T-cell (primary cell): Measurements from ENCODE around the gene ADPRHL1. TPM values are rescaled to one million over a fixed set of nuclear protein-coding genes. Genes with fewer than 3 reads are reported as not detected.

Experiments
- ATAC-seq, 4 experiments: fragments of 200-7000 bp in 3 of 4; fragments of 150-1000 bp in 1 of 4; cut with Tn5 transposase; replicated peaks in 1 of 4; 1 replicate in 3 of 4; 2 replicates in 1 of 4; pipeline ENCODE4 v1.10.0; 2021; ENCODE audit warnings: moderate library complexity in 3 of 4, mild to moderate bottlenecking in 2 of 4, moderate number of reproducible peaks in 1 of 4
- CTCF ChIA-PET, 2 donors: fragments of 300-600 bp; sonication (Branson Sonifier 250); formaldehyde crosslinking; loops; one replicate each; lab custom pipeline; 2022; ENCODE audit warnings: antibody characterized with exemption in 2 of 2; lab: Charles Lee
- POLR2A ChIA-PET, 2 donors: fragments of 300-600 bp; sonication (Branson Sonifier 250); formaldehyde crosslinking; loops; one replicate each; lab custom pipeline; 2022; ENCODE audit warnings: antibody characterized with exemption in 2 of 2; lab: Charles Lee
- DNase-seq, 35 experiments: peaks; one replicate each; pipeline versions ENCODE4 v3.0.0 to v3.0.0-alpha.2; 2013 to 2023
- H3K27ac ChIP-seq: one replicate; pipeline ENCODE4 v1.5.1; 2013; ENCODE audit warnings: low read length
- H3K27me3 ChIP-seq, 2 experiments: replicated peaks in 1 of 2; 1 replicate in 1 of 2; 2 replicates in 1 of 2; pipeline versions ENCODE4 v1.6.1 to v1.7.0; 2013; ENCODE audit warnings: low read length in 1 of 2, mixed read lengths in 1 of 2; ENCODE audit not compliant: control insufficient read depth in 2 of 2, insufficient read depth in 2 of 2; ENCODE audit errors: extremely low read depth in 1 of 2
- H3K36me3 ChIP-seq, 2 donors: 1 replicate in 1 of 2; 2 replicates in 1 of 2; pipeline versions ENCODE4 v1.6.1 to v1.7.0; 2013; ENCODE audit warnings: low read length in 1 of 2; ENCODE audit not compliant: control insufficient read depth in 2 of 2, insufficient read depth in 1 of 2; ENCODE audit errors: extremely low read depth in 1 of 2
- H3K4me1 ChIP-seq, 2 experiments: 1 replicate in 1 of 2; 2 replicates in 1 of 2; pipeline versions ENCODE4 v1.6.1 to v1.7.0; 2013; ENCODE audit warnings: low read length in 2 of 2, mixed read lengths in 1 of 2; ENCODE audit not compliant: insufficient read depth in 2 of 2, control insufficient read depth in 1 of 2; ENCODE audit errors: extremely low read depth in 1 of 2
- H3K4me3 ChIP-seq, 2 donors: 1 replicate in 1 of 2; 2 replicates in 1 of 2; pipeline versions ENCODE4 v1.5.1 to v1.7.0; 2013; ENCODE audit warnings: mild to moderate bottlenecking in 2 of 2, low read length in 1 of 2, moderate library complexity in 1 of 2; ENCODE audit not compliant: control insufficient read depth in 1 of 2; ENCODE audit errors: extremely low read depth in 1 of 2
- H3K9me3 ChIP-seq: 2 replicates; pipeline ENCODE4 v1.7.0; 2013
- H3K27ac Mint-ChIP-seq, 2 donors: one replicate each; pipeline ENCODE4 v1.8.0; 2020 to 2021; ENCODE audit warnings: mild to moderate bottlenecking in 2 of 2, mixed read lengths in 2 of 2
- H3K27me3 Mint-ChIP-seq, 2 donors: one replicate each; pipeline ENCODE4 v1.8.0; 2021 to 2022; ENCODE audit warnings: mixed read lengths in 2 of 2
- H3K36me3 Mint-ChIP-seq: one replicate; pipeline ENCODE4 v1.8.0; 2021; ENCODE audit warnings: mixed read lengths
- H3K4me1 Mint-ChIP-seq, 3 donors: one replicate each; pipeline ENCODE4 v1.8.0; 2020 to 2022; ENCODE audit warnings: mixed read lengths in 3 of 3, mild to moderate bottlenecking in 1 of 3
- H3K4me3 Mint-ChIP-seq, 3 donors: one replicate each; pipeline ENCODE4 v1.8.0; 2020 to 2022; ENCODE audit warnings: mild to moderate bottlenecking in 3 of 3, mixed read lengths in 3 of 3, moderate library complexity in 3 of 3
- H3K9me3 Mint-ChIP-seq, 3 donors: one replicate each; pipeline ENCODE4 v1.8.0; 2020 to 2022; ENCODE audit warnings: mixed read lengths in 3 of 3
- WGBS: methylation state at CpG from one replicate; pipeline ENCODE4 v1.1.5; 2013; ENCODE audit warnings: missing lambda C conversion rate; ENCODE audit not compliant: insufficient coverage; 5-methylcytosine and 5-hydroxymethylcytosine counted together
- total RNA-seq, 35 experiments: library from RNA in 6 of 35; stranded (reverse) in 6 of 35; fragments of 120-200 nt in 1 of 35; gene quantifications; one replicate each; pipeline versions ENCODE4 v1.2.1 to v1.2.4 and lab custom pipeline; 2013 to 2026

Gene ADPRHL1
- total RNA-seq, 5 donors from 2014 or later (not counting 1 experiment from before 2014, with no cell fraction given) = 0.37 to 1.7 (median 0.92) TPM

- Histone ChIP-seq H3K4me1 (no peaks in the 10 kb centered on the region), H3K36me3 (peaks cover 13 to 33% of the 10 kb centered on the region in 2 donors), H3K27me3 (no peaks in the 10 kb centered on the region), H3K27ac (no peak overlapping the region), H3K9me3 (no peaks in the 10 kb centered on the region), H3K4me3 (no peak overlapping the region)
- no peak overlapping the region for H3K27ac Mint-ChIP-seq
- H3K4me3 Mint-ChIP-seq = no peak overlapping the region
- H3K36me3 Mint-ChIP-seq = peaks cover 36% of the 10 kb centered on the region
- ATAC-seq (no peak), DNase-seq (no peak)
- H3K4me1 Mint-ChIP-seq = peaks cover under 1 to 5% (median 3%) of the 10 kb centered on the region in 3 donors
- no peaks in the 10 kb centered on the region for H3K27me3 Mint-ChIP-seq
- ChIA-PET POLR2A (no interaction called here), CTCF (no interaction called here)
- WGBS = 95% methylated on average over 14 of the region's 14 CpGs
- H3K9me3 Mint-ChIP-seq = no peaks in the 10 kb centered on the region
Observed at GRCh38 chr13:113460064-113460555, 6.8 kb upstream of the ADPRHL1 start.

- no peak overlapping the region for H3K4me3 Mint-ChIP-seq
- peaks cover 0 to 2% (median 0%) of the 10 kb centered on the region in 3 donors for H3K4me1 Mint-ChIP-seq
- H3K27me3 Mint-ChIP-seq = no peaks in the 10 kb centered on the region
- H3K27ac ChIP-seq = no peak overlapping the region
- WGBS = 95% methylated on average over 18 of the region's 23 CpGs
- no peaks in the 10 kb centered on the region for H3K27me3 ChIP-seq
- peaks cover 44% of the 10 kb centered on the region for H3K36me3 Mint-ChIP-seq
- no peaks in the 10 kb centered on the region for H3K9me3 Mint-ChIP-seq
- DNase-seq = no peak
- ATAC-seq = no peak
- CTCF ChIA-PET = interaction anchor here in 1 of 2 donors (0.6 kb wide), 1 partner anchor 491 kb away, joined by 7 read pairs; no protein-coding TSS in a partner anchor
- no peak overlapping the region for H3K27ac Mint-ChIP-seq
- H3K4me3 ChIP-seq = no peak overlapping the region
- no peaks in the 10 kb centered on the region for H3K9me3 ChIP-seq
- peaks cover 17 to 33% of the 10 kb centered on the region in 2 donors for H3K36me3 ChIP-seq
- H3K4me1 ChIP-seq = no peaks in the 10 kb centered on the region
- POLR2A ChIA-PET = no interaction called here
Observed at GRCh38 chr13:113458253-113459065, 5.2 kb upstream of the ADPRHL1 start.

GRCh38 chr13:113457510-113457909 lies 4.2 kb upstream of the ADPRHL1 start:
- H3K36me3 ChIP-seq = peaks cover 17 to 33% of the 10 kb centered on the region in 2 donors
- Mint-ChIP-seq H3K4me3 (no peak overlapping the region), H3K4me1 (no peaks in the 10 kb centered on the region), H3K9me3 (no peaks in the 10 kb centered on the region), H3K27ac (no peak overlapping the region), H3K27me3 (no peaks in the 10 kb centered on the region), H3K36me3 (peaks cover 43% of the 10 kb centered on the region)
- ATAC-seq = no peak
- H3K27me3 ChIP-seq = no peaks in the 10 kb centered on the region
- WGBS = 88% methylated on average over 12 of the region's 27 CpGs
- POLR2A ChIA-PET = interaction anchor here in 1 of 2 donors (0.6 kb wide), 1 partner anchor 9 kb away, joined by 3 read pairs; no protein-coding TSS in a partner anchor
- no peaks in the 10 kb centered on the region for H3K4me1 ChIP-seq
- H3K27ac ChIP-seq = no peak overlapping the region
- CTCF ChIA-PET = no interaction called here
- H3K4me3 ChIP-seq = no peak overlapping the region
- H3K9me3 ChIP-seq = no peaks in the 10 kb centered on the region
- no peak for DNase-seq

- Mint-ChIP-seq H3K4me3 (no peak overlapping the region), H3K9me3 (no peaks in the 10 kb centered on the region), H3K27me3 (no peaks in the 10 kb centered on the region), H3K27ac (no peak overlapping the region), H3K4me1 (no peaks in the 10 kb centered on the region), H3K36me3 (peaks cover 41% of the 10 kb centered on the region)
- Histone ChIP-seq H3K4me3 (no peak overlapping the region), H3K9me3 (no peaks in the 10 kb centered on the region), H3K27me3 (no peaks in the 10 kb centered on the region), H3K4me1 (no peaks in the 10 kb centered on the region), H3K27ac (no peak overlapping the region), H3K36me3 (peaks cover 17 to 33% of the 10 kb centered on the region in 2 donors)
- ChIA-PET CTCF (no interaction called here), POLR2A (no interaction called here)
- no peak for ATAC-seq
- DNase-seq = no peak
- WGBS = 95% methylated on average over 15 of the region's 16 CpGs
Observed at GRCh38 chr13:113456116-113456702, 2.9 kb upstream of the ADPRHL1 start.

GRCh38 chr13:113455384-113455783 lies 2.1 kb upstream of the ADPRHL1 start:
- Mint-ChIP-seq H3K4me3 (no peak overlapping the region), H3K9me3 (no peaks in the 10 kb centered on the region), H3K36me3 (peaks cover 38% of the 10 kb centered on the region), H3K27me3 (no peaks in the 10 kb centered on the region), H3K4me1 (no peaks in the 10 kb centered on the region), H3K27ac (no peak overlapping the region)
- ChIA-PET POLR2A (no interaction called here), CTCF (no interaction called here)
- Histone ChIP-seq H3K27me3 (no peaks in the 10 kb centered on the region), H3K4me3 (no peak overlapping the region), H3K4me1 (no peaks in the 10 kb centered on the region), H3K9me3 (no peaks in the 10 kb centered on the region), H3K27ac (no peak overlapping the region), H3K36me3 (peaks cover 17 to 26% of the 10 kb centered on the region in 2 donors)
- ATAC-seq (no peak), DNase-seq (no peak)
- WGBS = 96% methylated on average over 11 of the region's 18 CpGs

- H3K4me1 Mint-ChIP-seq = peaks cover 0 to 3% (median 0%) of the 10 kb centered on the region in 3 donors
- WGBS = 97% methylated on average over 13 of the region's 13 CpGs
- ChIA-PET POLR2A (no interaction called here), CTCF (no interaction called here)
- no peaks in the 10 kb centered on the region for H3K9me3 ChIP-seq
- ATAC-seq = no peak
- no peak for DNase-seq
- no peaks in the 10 kb centered on the region for H3K27me3 ChIP-seq
- no peak overlapping the region for H3K27ac Mint-ChIP-seq
- peaks cover 16 to 22% of the 10 kb centered on the region in 2 donors for H3K36me3 ChIP-seq
- H3K9me3 Mint-ChIP-seq = no peaks in the 10 kb centered on the region
- no peak overlapping the region for H3K4me3 ChIP-seq
- H3K36me3 Mint-ChIP-seq = peaks cover 35% of the 10 kb centered on the region
- no peaks in the 10 kb centered on the region for H3K4me1 ChIP-seq
- H3K27ac ChIP-seq = no peak overlapping the region
- H3K27me3 Mint-ChIP-seq = no peaks in the 10 kb centered on the region
- H3K4me3 Mint-ChIP-seq = no peak overlapping the region
Observed at GRCh38 chr13:113454936-113455335, 1.6 kb upstream of the ADPRHL1 start.
